CD4-positive, alpha-beta memory T cell (primary cell): Measurements from ENCODE around the gene SMURF1. TPM values are rescaled to one million over a fixed set of nuclear protein-coding genes. Genes with fewer than 3 reads are reported as not detected.
A peak's percentile ranks its signal among the peaks of the same experiment; 100 is the strongest.
"Not testable (repeated sequence)": the region's sequence is repeated elsewhere in the genome, so short reads cannot be mapped to it uniquely, and the experiment has no call there.

Experiments used
- CTCF ChIA-PET: fragments of 350-600 bp; sonication (Branson Sonifier 250); formaldehyde crosslinking; loops from one replicate; lab custom pipeline; 2021; ENCODE audit warnings: inconsistent platforms; ENCODE audit not compliant: partially characterized antibody; lab: Charles Lee
- POLR2A ChIA-PET: fragments of 350-600 bp; sonication (Branson Sonifier 250); formaldehyde crosslinking; loops from one replicate; lab custom pipeline; 2021; ENCODE audit not compliant: partially characterized antibody; lab: Charles Lee
- DNase-seq, 5 donors: peaks; one replicate each; pipeline versions ENCODE4 v3.0.0 to v3.0.0-alpha.2; 2020 to 2022; ENCODE audit warnings: mixed read lengths in 1 of 5
- H3K27ac ChIP-seq: one replicate; pipeline ENCODE4 v1.7.0; 2013; ENCODE audit warnings: low read depth, low read length
- H3K27me3 ChIP-seq: 2 replicates; pipeline ENCODE4 v1.7.0; 2013; ENCODE audit warnings: mild to moderate bottlenecking, low read length, moderate library complexity; ENCODE audit not compliant: insufficient read depth
- H3K36me3 ChIP-seq: 2 replicates; pipeline ENCODE4 v1.7.0; 2013; ENCODE audit warnings: mild to moderate bottlenecking, low read length, moderate library complexity; ENCODE audit not compliant: insufficient read depth
- H3K4me1 ChIP-seq: 2 replicates; pipeline ENCODE4 v1.7.0; 2013; ENCODE audit warnings: mild to moderate bottlenecking, low read length, moderate library complexity; ENCODE audit not compliant: insufficient read depth
- H3K4me3 ChIP-seq, 2 donors: one replicate each; pipeline ENCODE4 v1.7.0; 2013; ENCODE audit warnings: low read length in 2 of 2, mild to moderate bottlenecking in 1 of 2
- H3K9me3 ChIP-seq, 2 donors: one replicate each; pipeline ENCODE4 v1.7.0; 2013; ENCODE audit warnings: low read length in 2 of 2, control low read depth in 1 of 2; ENCODE audit not compliant: control insufficient read depth in 1 of 2
- H3K27ac Mint-ChIP-seq, 7 donors: one replicate each; pipeline ENCODE4 v1.8.0; 2020 to 2021; ENCODE audit warnings: mixed read lengths in 7 of 7, mild to moderate bottlenecking in 6 of 7, inconsistent platforms in 3 of 7, moderate library complexity in 3 of 7
- H3K27me3 Mint-ChIP-seq, 2 donors: one replicate each; pipeline ENCODE4 v1.8.0; 2020 to 2021; ENCODE audit warnings: mixed read lengths in 2 of 2
- H3K36me3 Mint-ChIP-seq, 2 donors: one replicate each; pipeline ENCODE4 v1.8.0; 2020 to 2021; ENCODE audit warnings: mixed read lengths in 2 of 2, inconsistent platforms in 1 of 2, mild to moderate bottlenecking in 1 of 2
- H3K4me1 Mint-ChIP-seq, 4 donors: one replicate each; pipeline ENCODE4 v1.8.0; 2020 to 2021; ENCODE audit warnings: mixed read lengths in 4 of 4, mild to moderate bottlenecking in 1 of 4
- H3K4me3 Mint-ChIP-seq, 8 donors: one replicate each; pipeline ENCODE4 v1.8.0; 2020 to 2021; ENCODE audit warnings: mixed read lengths in 8 of 8, mild to moderate bottlenecking in 7 of 8, moderate library complexity in 6 of 8, inconsistent platforms in 3 of 8
- H3K9me3 Mint-ChIP-seq, 8 donors: one replicate each; pipeline ENCODE4 v1.8.0; 2020 to 2021; ENCODE audit warnings: mixed read lengths in 8 of 8, mild to moderate bottlenecking in 5 of 8, inconsistent platforms in 3 of 8, moderate library complexity in 1 of 8
- intact Hi-C: fragments of 100-400 bp; cut with micrococcal nuclease; formaldehyde crosslinking; loops from one replicate; pipeline ENCODE4 v1.15.1; 2023
- polyA plus RNA-seq, 2 donors: library from polyadenylated mRNA; unstranded; fragments of 300-500 nt; fragmentation: Illumina TruSeq; gene quantifications; one replicate each; pipeline ENCODE4 v1.2.3, GENCODE V29; 2021
- total RNA-seq, 2 experiments: library from RNA; stranded (reverse); gene quantifications; one replicate each; pipeline ENCODE4 v1.2.3, GENCODE V29; 2021

SMURF1 gene
- total and polyA plus RNA-seq, 4 experiments from 2014 or later = 0.88 to 23.2 (median 12.9) TPM

DNA sequence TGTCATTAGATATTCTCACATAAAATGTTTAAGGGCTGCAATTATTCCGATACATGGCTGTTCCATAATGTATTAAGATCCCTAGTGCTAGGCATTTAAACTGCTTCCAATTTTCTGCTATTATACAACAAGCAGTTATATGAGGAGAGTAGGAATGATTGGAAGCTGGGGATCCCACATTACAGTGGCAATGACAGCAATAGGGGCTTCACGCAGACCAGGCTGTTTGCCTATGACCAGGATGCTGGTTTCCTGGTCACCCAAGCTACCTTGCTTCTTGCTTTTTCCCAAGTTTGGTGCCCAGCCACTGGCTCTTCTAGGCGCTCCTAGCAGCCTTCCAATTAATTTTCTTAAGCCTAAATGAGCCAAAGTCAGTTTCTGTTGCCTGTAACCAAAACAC, 39.3 kb downstream of the SMURF1 start:
- peaks cover 8 to 10% of the 10 kb centered on the region in 2 donors for H3K36me3 Mint-ChIP-seq
- no peaks in the 10 kb centered on the region for H3K36me3 ChIP-seq
- H3K4me3 ChIP-seq = no peak overlapping the region
- peak overlapping the region in 1 of 7 donors; percentile 13 for H3K27ac Mint-ChIP-seq
- H3K27me3 Mint-ChIP-seq = no peaks in the 10 kb centered on the region
- POLR2A ChIA-PET = no interaction called here
- CTCF ChIA-PET = no interaction called here
- H3K4me1 Mint-ChIP-seq = peaks cover 41 to 61% (median 50%) of the 10 kb centered on the region in 4 donors
- DNase-seq = no peak
- no peaks in the 10 kb centered on the region for H3K9me3 ChIP-seq
- no peaks in the 10 kb centered on the region for H3K27me3 ChIP-seq
- intact Hi-C loops = no loop called here
- peaks cover 0 to 6% (median 2%) of the 10 kb centered on the region in 8 donors for H3K9me3 Mint-ChIP-seq
- H3K4me3 Mint-ChIP-seq = no peak overlapping the region
- H3K27ac ChIP-seq = no peak overlapping the region
- peaks cover 11% of the 10 kb centered on the region for H3K4me1 ChIP-seq

DNA sequence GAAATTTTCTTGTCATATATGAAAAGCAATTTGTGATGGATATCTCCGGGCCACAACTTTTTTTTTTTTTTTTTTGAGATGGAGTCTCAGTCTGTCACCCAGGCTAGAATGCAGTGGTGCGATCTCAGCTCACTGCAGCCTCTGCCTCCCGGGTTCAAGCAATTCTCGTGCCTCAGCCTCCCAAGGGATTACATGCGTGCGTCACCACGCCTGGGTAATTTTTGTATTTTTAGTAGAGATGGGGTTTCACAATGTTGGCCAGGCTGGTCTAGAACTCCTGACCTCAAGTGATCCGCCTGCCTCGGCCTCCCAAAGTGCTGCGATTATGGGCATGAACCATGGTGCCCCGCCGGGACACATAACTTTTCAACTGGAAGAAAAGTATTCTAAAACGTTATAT, 40.1 kb downstream of the SMURF1 start:
- H3K4me1 Mint-ChIP-seq = peaks cover 37 to 58% (median 47%) of the 10 kb centered on the region in 4 donors
- H3K4me3 Mint-ChIP-seq, intact Hi-C loops, H3K9me3 ChIP-seq, H3K4me1 ChIP-seq, H3K27me3 Mint-ChIP-seq, POLR2A ChIA-PET, H3K4me3 ChIP-seq, CTCF ChIA-PET, H3K27ac ChIP-seq, H3K36me3 ChIP-seq, H3K27ac Mint-ChIP-seq, H3K27me3 ChIP-seq, H3K9me3 Mint-ChIP-seq, DNase-seq: not testable (repeated sequence)
- peaks cover 13 to 16% of the 10 kb centered on the region in 2 donors for H3K36me3 Mint-ChIP-seq

GRCh38 chr7:99102809-99103690, 40.9 kb downstream of the SMURF1 start:
- Histone ChIP-seq H3K9me3 (no peaks in the 10 kb centered on the region), H3K27ac (no peak overlapping the region), H3K4me1 (no peaks in the 10 kb centered on the region), H3K27me3 (no peaks in the 10 kb centered on the region), H3K36me3 (no peaks in the 10 kb centered on the region), H3K4me3 (no peak overlapping the region)
- POLR2A ChIA-PET = no interaction called here
- Mint-ChIP-seq H3K4me1 (peaks cover 35 to 59% (median 50%) of the 10 kb centered on the region in 4 donors), H3K9me3 (peaks cover 3 to 17% (median 14%) of the 10 kb centered on the region in 8 donors), H3K36me3 (peaks cover 21 to 24% of the 10 kb centered on the region in 2 donors), H3K4me3 (peak overlapping the region in 1 of 8 donors; percentile 29), H3K27ac (peak overlapping the region in 2 of 7 donors; percentile 6 to 44), H3K27me3 (no peaks in the 10 kb centered on the region)
- DNase-seq = no peak
- CTCF ChIA-PET = no interaction called here
- intact Hi-C loops = no loop called here

DNA sequence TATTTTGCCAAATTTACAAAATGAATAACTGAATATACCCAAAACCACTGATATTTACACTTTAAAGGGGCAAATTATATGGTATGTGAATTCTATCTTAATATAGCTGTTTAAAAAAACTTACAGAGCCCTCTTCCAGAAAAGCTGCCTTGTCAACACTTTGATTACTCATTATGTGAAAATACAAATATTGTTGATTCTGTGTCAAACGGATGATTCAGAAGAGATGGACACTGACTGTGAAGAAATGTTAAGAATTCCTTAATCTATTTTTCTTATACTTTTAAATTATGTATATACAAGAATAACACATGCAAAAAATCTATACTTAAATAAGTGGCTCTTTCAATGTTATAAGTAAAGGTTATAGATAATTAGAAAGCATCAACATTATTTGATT, 41.5 kb downstream of the SMURF1 start:
- Mint-ChIP-seq H3K27me3 (no peaks in the 10 kb centered on the region), H3K36me3 (peaks cover 25 to 30% of the 10 kb centered on the region in 2 donors), H3K4me3 (no peak overlapping the region), H3K9me3 (peaks cover 3 to 23% (median 14%) of the 10 kb centered on the region in 8 donors), H3K4me1 (peaks cover 32 to 56% (median 46%) of the 10 kb centered on the region in 4 donors), H3K27ac (no peak overlapping the region)
- intact Hi-C loops = no loop called here
- CTCF ChIA-PET = no interaction called here
- Histone ChIP-seq H3K4me3 (no peak overlapping the region), H3K36me3 (no peaks in the 10 kb centered on the region), H3K27ac (no peak overlapping the region), H3K4me1 (no peaks in the 10 kb centered on the region), H3K27me3 (no peaks in the 10 kb centered on the region), H3K9me3 (no peaks in the 10 kb centered on the region)
- POLR2A ChIA-PET = no interaction called here
- DNase-seq = no peak

- CTCF ChIA-PET, POLR2A ChIA-PET: not testable (repeated sequence)
Observed at GRCh38 chr7:99101516-99101915, 42.4 kb downstream of the SMURF1 start.

GRCh38 chr7:99099499-99100077, 44.3 kb downstream of the SMURF1 start:
- intact Hi-C loops = no loop called here
- ChIA-PET POLR2A (no interaction called here), CTCF (no interaction called here)
- Mint-ChIP-seq H3K27me3 (no peaks in the 10 kb centered on the region), H3K4me3 (no peak overlapping the region), H3K36me3 (peaks cover 33 to 42% of the 10 kb centered on the region in 2 donors), H3K4me1 (peaks cover 32 to 58% (median 44%) of the 10 kb centered on the region in 4 donors), H3K9me3 (peaks cover 3 to 31% (median 18%) of the 10 kb centered on the region in 8 donors), H3K27ac (no peak overlapping the region)
- Histone ChIP-seq H3K27ac (no peak overlapping the region), H3K27me3 (no peaks in the 10 kb centered on the region), H3K9me3 (no peaks in the 10 kb centered on the region), H3K4me1 (peaks cover 8% of the 10 kb centered on the region), H3K36me3 (no peaks in the 10 kb centered on the region), H3K4me3 (no peak overlapping the region)
- no peak for DNase-seq

More at GRCh38 chr7:99101516-99101915, 42.4 kb downstream of the SMURF1 start:
- H3K4me1 ChIP-seq, H3K27me3 Mint-ChIP-seq, H3K9me3 ChIP-seq, H3K27me3 ChIP-seq, H3K4me3 Mint-ChIP-seq, intact Hi-C loops, H3K36me3 ChIP-seq, DNase-seq, H3K4me3 ChIP-seq, H3K27ac ChIP-seq, H3K27ac Mint-ChIP-seq: not testable (repeated sequence)
- peaks cover 34 to 58% (median 51%) of the 10 kb centered on the region in 4 donors for H3K4me1 Mint-ChIP-seq
- H3K9me3 Mint-ChIP-seq = peaks cover 3 to 31% (median 18%) of the 10 kb centered on the region in 8 donors
- H3K36me3 Mint-ChIP-seq = peaks cover 32 to 39% of the 10 kb centered on the region in 2 donors

- H3K27ac Mint-ChIP-seq = no peak overlapping the region
- Histone ChIP-seq H3K27me3 (no peaks in the 10 kb centered on the region), H3K4me1 (peaks cover 8% of the 10 kb centered on the region), H3K27ac (no peak overlapping the region), H3K4me3 (no peak overlapping the region), H3K9me3 (no peaks in the 10 kb centered on the region), H3K36me3 (no peaks in the 10 kb centered on the region)
- POLR2A ChIA-PET = no interaction called here
- H3K27me3 Mint-ChIP-seq = no peaks in the 10 kb centered on the region
- CTCF ChIA-PET = interaction anchor here (1.0 kb wide), 1 partner anchor 12 kb away, joined by 3 read pairs; no protein-coding TSS in a partner anchor
- H3K4me1 Mint-ChIP-seq = peaks cover 32 to 56% (median 44%) of the 10 kb centered on the region in 4 donors
- DNase-seq = no peak
- peaks cover 3 to 31% (median 18%) of the 10 kb centered on the region in 8 donors for H3K9me3 Mint-ChIP-seq
- H3K4me3 Mint-ChIP-seq = no peak overlapping the region
- peaks cover 32 to 42% of the 10 kb centered on the region in 2 donors for H3K36me3 Mint-ChIP-seq
- intact Hi-C loops = no loop called here
Observed at GRCh38 chr7:99098824-99099498, 44.9 kb downstream of the SMURF1 start.
